GM23248 (cell line): ENCODE measurements around the gene ZFP36. TPM values are rescaled to one million over a fixed set of nuclear protein-coding genes. Genes with fewer than 3 reads are reported as not detected.

Experiments used
- DNase-seq: peaks from one replicate; pipeline ENCODE4 v3.0.0-alpha.2; 2015
- H2AFZ ChIP-seq: fragments of 200-600 bp; sonication (generic); 2 replicates; pipeline ENCODE4 v1.6.1; 2016; ENCODE audit warnings: antibody characterized with exemption
- H3F3A ChIP-seq: fragments of 200-600 bp; sonication (generic); 2 replicates; pipeline ENCODE4 v1.6.1; 2016; ENCODE audit warnings: mild to moderate bottlenecking, antibody characterized with exemption, mixed run types; ENCODE audit not compliant: insufficient read depth
- H3K27ac ChIP-seq: fragments of 200-600 bp; sonication (generic); 2 replicates; pipeline ENCODE4 v1.5.1; 2016; ENCODE audit warnings: mild to moderate bottlenecking
- H3K27me3 ChIP-seq: fragments of 200-600 bp; sonication (generic); replicated peaks from 2 replicates; pipeline ENCODE4 v1.6.1; 2016; ENCODE audit warnings: mild to moderate bottlenecking; ENCODE audit not compliant: insufficient read depth
- H3K36me3 ChIP-seq: fragments of 200-600 bp; sonication (generic); 2 replicates; pipeline ENCODE4 v1.6.1; 2016; ENCODE audit warnings: low read depth, mild to moderate bottlenecking
- H3K4me1 ChIP-seq: fragments of 200-600 bp; sonication (generic); 2 replicates; pipeline ENCODE4 v1.6.1; 2016; ENCODE audit warnings: mild to moderate bottlenecking; ENCODE audit not compliant: insufficient read depth
- H3K4me2 ChIP-seq: fragments of 200-600 bp; sonication (generic); one replicate; pipeline ENCODE4 v1.6.1; 2016; ENCODE audit warnings: mild to moderate bottlenecking; ENCODE audit not compliant: unreplicated experiment
- H3K4me3 ChIP-seq: fragments of 200-600 bp; sonication (generic); 2 replicates; pipeline ENCODE4 v1.5.1; 2016; ENCODE audit warnings: mild to moderate bottlenecking
- H3K79me2 ChIP-seq: fragments of 200-600 bp; sonication (generic); 2 replicates; pipeline ENCODE4 v1.6.1; 2016; ENCODE audit warnings: mild to moderate bottlenecking; ENCODE audit not compliant: insufficient read depth
- H3K9ac ChIP-seq: fragments of 200-600 bp; sonication (generic); 2 replicates; pipeline ENCODE4 v1.6.1; 2016; ENCODE audit warnings: mild to moderate bottlenecking
- H3K9me2 ChIP-seq: fragments of 200-600 bp; sonication (generic); 2 replicates; pipeline ENCODE4 v1.6.1; 2016; ENCODE audit warnings: mixed run types, mild to moderate bottlenecking, moderate library complexity; ENCODE audit not compliant: insufficient read depth
- H3K9me3 ChIP-seq: fragments of 200-600 bp; sonication (generic); one replicate; pipeline ENCODE4 v1.6.1; 2017; ENCODE audit warnings: low read depth
- H4K20me1 ChIP-seq: fragments of 200-600 bp; sonication (generic); 2 replicates; pipeline ENCODE4 v1.6.0; 2016; ENCODE audit not compliant: insufficient read depth
- EZH2 ChIP-seq: fragments of 200-600 bp; sonication (generic); IDR thresholded peaks from 2 replicates; pipeline ENCODE4 v1.6.1; 2018; ENCODE audit warnings: antibody characterized with exemption, mild to moderate bottlenecking; ENCODE audit not compliant: insufficient read depth, poor library complexity, severe bottlenecking
- EZH2phosphoT487 ChIP-seq: fragments of 200-600 bp; sonication (generic); IDR thresholded peaks from 2 replicates; pipeline ENCODE4 v1.6.1; 2018; ENCODE audit warnings: antibody characterized with exemption, moderate library complexity, mild to moderate bottlenecking, low read depth; ENCODE audit not compliant: insufficient read depth
- WGBS, 2 experiments: methylation state at CpG; one replicate each; pipeline ENCODE4 v1.1.6; 2015 to 2017; ENCODE audit warnings: low lambda C conversion rate in 2 of 2, low coverage in 1 of 2; ENCODE audit errors: missing lambda C conversion rate in 2 of 2; 5-methylcytosine and 5-hydroxymethylcytosine counted together
- in situ Hi-C: fragments of 300-500 bp; cut with MboI; formaldehyde crosslinking; loops from 2 replicates; pipeline ENCODE4 v1.15.0; 2020
- polyA plus RNA-seq: library from polyadenylated mRNA; unstranded; fragments of >200 nt; fragmentation: Nextera tagmentation; extraction: Ambion mirVana; gene quantifications from 2 replicates; pipeline ENCODE4 v1.2.1, GENCODE V29; 2016
- total RNA-seq: library from RNA; depleted of rRNA; stranded (reverse); fragments of >200 nt; shearing (Covaris generic); gene quantifications from 2 replicates; pipeline ENCODE4 v1.2.3, GENCODE V29; 2014

ZFP36 gene
- total and polyA plus RNA-seq, 2 experiments from 2014 or later, result 13.9 to 86.2 TPM

DNA sequence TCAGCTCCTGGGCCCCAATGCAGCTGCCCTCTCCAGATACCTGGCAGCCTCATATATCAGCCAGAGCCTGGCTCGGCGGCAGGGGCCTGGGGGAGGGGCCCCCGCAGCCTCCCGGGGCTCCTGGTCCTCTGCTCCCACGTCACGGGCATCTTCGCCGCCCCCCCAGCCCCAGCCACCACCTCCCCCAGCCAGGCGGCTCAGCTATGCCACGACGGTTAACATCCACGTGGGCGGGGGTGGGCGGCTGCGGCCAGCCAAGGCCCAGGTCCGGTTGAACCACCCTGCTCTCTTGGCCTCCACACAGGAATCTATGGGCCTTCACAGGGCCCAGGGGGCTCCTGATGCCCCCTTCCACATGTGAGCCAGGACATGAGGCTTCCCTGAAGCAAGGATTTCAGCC, 18.3 kb downstream of the ZFP36 start:
- DNase-seq, result no peak
- no peak overlapping the region for H3K9ac ChIP-seq
- H3K4me2 ChIP-seq, result no peak overlapping the region
- no peak overlapping the region for H3K27ac ChIP-seq
- peaks cover 17% of the 10 kb centered on the region for H3K4me1 ChIP-seq
- no peaks in the 10 kb centered on the region for H3K9me2 ChIP-seq
- no peaks in the 10 kb centered on the region for H3K9me3 ChIP-seq
- WGBS, 2 experiments, result 73 to 88% methylated on average over 4 to 16 of the region's 16 CpGs
- H3K79me2 ChIP-seq, result no peaks in the 10 kb centered on the region
- in situ Hi-C loops, result no loop called here
- no peaks in the 10 kb centered on the region for H3K36me3 ChIP-seq
- no peak overlapping the region for H3K4me3 ChIP-seq
- peaks cover 43% of the 10 kb centered on the region for H3F3A ChIP-seq
- no peaks in the 10 kb centered on the region for H4K20me1 ChIP-seq
- H3K27me3 ChIP-seq, result no peaks in the 10 kb centered on the region
- no peak overlapping the region for H2AFZ ChIP-seq
- TF ChIP-seq EZH2 (no peak), EZH2phosphoT487 (no peak)

GRCh38 chr19:39425744-39426143, 19.1 kb downstream of the ZFP36 start:
- Histone ChIP-seq H3K79me2 (no peaks in the 10 kb centered on the region), H4K20me1 (no peaks in the 10 kb centered on the region), H3K27ac (no peak overlapping the region), H3K9ac (no peak overlapping the region), H3K9me3 (no peaks in the 10 kb centered on the region), H2AFZ (no peak overlapping the region), H3K4me1 (peaks cover 17% of the 10 kb centered on the region), H3K4me3 (no peak overlapping the region), H3K9me2 (no peaks in the 10 kb centered on the region), H3K36me3 (no peaks in the 10 kb centered on the region), H3K4me2 (no peak overlapping the region), H3K27me3 (no peaks in the 10 kb centered on the region), H3F3A (peaks cover 51% of the 10 kb centered on the region)
- 87 to 92% methylated on average over 7 of the region's 7 CpGs for WGBS, 2 experiments
- no peak for TF ChIP-seq EZH2phosphoT487
- no peak for TF ChIP-seq EZH2
- no peak for DNase-seq
- in situ Hi-C loops, result no loop called here

DNA sequence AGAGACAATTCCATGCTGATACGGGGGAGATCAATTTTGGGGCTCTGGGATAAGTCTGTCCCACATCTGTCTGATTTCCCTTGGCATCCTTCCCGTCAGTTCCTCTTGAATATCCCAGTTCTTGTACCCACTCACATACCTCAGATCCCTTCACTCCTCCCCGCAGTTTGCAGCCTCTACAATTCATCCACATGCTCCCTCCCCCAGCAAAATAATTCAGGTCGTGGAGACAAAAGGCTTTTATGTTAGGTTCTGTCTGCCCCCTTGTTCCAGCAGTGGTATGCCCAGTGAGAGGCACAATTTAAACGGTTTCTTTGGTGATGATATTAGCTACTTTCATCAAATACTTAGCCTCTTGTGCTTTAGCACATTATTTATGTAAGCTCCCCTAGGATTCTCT, 19.5 kb downstream of the ZFP36 start:
- H3K4me1 ChIP-seq, result peaks cover 17% of the 10 kb centered on the region
- H3K9ac ChIP-seq, result no peak overlapping the region
- no peak overlapping the region for H3K4me3 ChIP-seq
- H3K9me2 ChIP-seq, result no peaks in the 10 kb centered on the region
- no peak overlapping the region for H3K27ac ChIP-seq
- TF ChIP-seq EZH2phosphoT487 (no peak), EZH2 (no peak)
- no peak overlapping the region for H3K4me2 ChIP-seq
- H3F3A ChIP-seq, result peaks cover 56% of the 10 kb centered on the region
- H3K36me3 ChIP-seq, result no peaks in the 10 kb centered on the region
- no peaks in the 10 kb centered on the region for H3K27me3 ChIP-seq
- no peaks in the 10 kb centered on the region for H4K20me1 ChIP-seq
- H3K9me3 ChIP-seq, result no peaks in the 10 kb centered on the region
- DNase-seq, result no peak
- no peak overlapping the region for H2AFZ ChIP-seq
- H3K79me2 ChIP-seq, result no peaks in the 10 kb centered on the region
- WGBS, 2 experiments, result 35% methylated on average over 5 of the region's 5 CpGs
- in situ Hi-C loops, result no loop called here

DNA sequence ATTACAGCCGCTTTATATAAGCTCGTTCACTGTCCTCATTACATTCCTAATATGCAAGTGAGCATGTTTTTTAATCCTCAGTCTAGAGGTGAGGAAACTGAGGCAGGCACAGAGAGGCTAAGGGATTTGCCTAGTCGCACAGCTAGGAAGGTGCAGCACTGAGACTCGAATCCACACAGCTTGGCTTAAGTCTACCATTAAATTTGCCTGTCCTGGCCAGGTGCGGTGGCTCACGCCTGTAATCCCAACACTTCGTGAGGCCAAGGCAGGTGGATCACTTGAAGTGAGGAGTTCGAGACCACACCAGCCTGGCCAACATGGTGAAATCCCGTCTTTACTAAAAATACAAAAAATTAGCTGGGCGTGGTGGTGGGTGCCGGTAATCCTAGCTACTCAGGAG, 21.1 kb downstream of the ZFP36 start:
- Histone ChIP-seq H3K4me1 (peaks cover 17% of the 10 kb centered on the region), H3F3A (peaks cover 68% of the 10 kb centered on the region), H3K4me2 (no peak overlapping the region), H4K20me1 (no peaks in the 10 kb centered on the region), H3K4me3 (no peak overlapping the region), H3K36me3 (peaks cover 5% of the 10 kb centered on the region; the same call in 1 of the 2 replicates), H3K9ac (no peak overlapping the region), H3K27ac (peak overlapping the region; percentile 88), H2AFZ (no peak overlapping the region), H3K9me3 (no peaks in the 10 kb centered on the region), H3K9me2 (no peaks in the 10 kb centered on the region), H3K79me2 (no peaks in the 10 kb centered on the region), H3K27me3 (no peaks in the 10 kb centered on the region)
- no peak for DNase-seq
- TF ChIP-seq EZH2 (no peak), EZH2phosphoT487 (no peak)
- in situ Hi-C loops, result no loop called here
- WGBS, 2 experiments, result 76% methylated on average over 11 of the region's 11 CpGs
